Fibroblast of skin of abdomen (primary cell): Measurements from ENCODE around the gene PDE7B.
A peak's percentile ranks its signal among the peaks of the same experiment; 100 is the strongest.

Source experiments
- DNase-seq: peaks from one replicate; pipeline ENCODE4 v3.0.0-alpha.2; 2013

The PDE7B gene

DNA sequence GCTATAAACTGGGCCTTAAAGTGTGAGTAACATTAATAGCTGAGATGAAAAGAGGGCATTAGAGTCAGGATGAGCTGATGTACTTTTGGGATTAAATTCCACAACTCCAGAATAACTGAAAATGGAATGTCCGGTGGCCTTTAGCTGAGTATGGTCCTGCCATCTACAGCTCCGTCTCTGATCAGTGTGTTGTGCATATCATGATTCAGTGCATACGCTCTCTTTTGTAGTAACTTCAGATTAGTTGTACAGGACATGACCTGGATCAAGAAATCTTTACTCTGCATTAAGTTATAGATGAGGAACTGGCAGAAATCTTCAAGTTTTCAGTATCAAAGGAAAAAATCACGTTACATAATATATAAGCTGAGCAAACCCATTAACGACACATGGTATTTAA is 306.2 kb downstream of the PDE7B start:
- DNase-seq: no peak

GRCh38 chr6:136158387-136158821 is 306.9 kb downstream of the PDE7B start:
- DNase-seq: no peak

DNA sequence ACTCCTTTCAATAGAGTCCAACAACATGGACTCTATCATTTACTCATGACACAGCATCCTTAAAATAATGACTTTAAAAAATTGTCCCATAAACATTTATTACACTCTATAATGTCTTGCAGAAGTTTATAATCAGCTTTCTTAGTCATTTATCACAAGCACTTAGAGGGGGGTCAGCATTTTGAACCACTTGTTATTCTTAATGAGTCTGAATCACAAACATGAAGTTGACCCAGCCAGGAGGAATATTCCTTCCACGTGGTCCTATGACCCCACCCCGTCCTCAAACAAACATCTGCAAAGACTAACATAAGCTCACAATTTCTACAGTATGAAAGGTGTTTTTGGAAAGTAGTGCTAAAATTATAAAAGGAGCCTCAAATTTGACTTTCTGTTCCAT is 307.5 kb downstream of the PDE7B start:
- DNase-seq: no peak

GRCh38 chr6:136160250-136160649 is 308.7 kb downstream of the PDE7B start:
- no peak for DNase-seq

DNA sequence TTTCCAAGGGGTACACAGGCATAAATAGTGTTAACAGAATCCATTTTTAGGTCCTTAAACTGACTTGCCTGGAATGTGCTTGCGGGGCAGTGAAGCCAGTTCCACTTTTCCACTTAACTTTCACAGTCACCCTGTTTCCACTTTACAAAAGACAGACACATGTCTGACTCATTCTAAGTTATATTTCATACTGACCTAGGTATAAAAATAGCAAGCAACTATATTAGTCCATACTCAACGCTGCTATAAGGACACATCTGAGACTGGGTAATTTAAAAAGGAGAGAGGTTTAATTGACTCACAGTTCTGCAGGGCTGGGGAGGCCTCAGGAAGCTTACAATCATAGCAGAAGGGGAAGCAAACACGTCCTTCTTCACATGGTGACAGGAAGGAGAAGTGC is 310.4 kb downstream of the PDE7B start:
- no peak for DNase-seq

- no peak for DNase-seq
These were observed 311.8 kb downstream of the PDE7B start for GRCh38 chr6:136163260-136163659.

GRCh38 chr6:136166815-136167214 is 315.3 kb downstream of the PDE7B start:
- no peak for DNase-seq

- DNase-seq: no peak
These were observed 318.1 kb downstream of the PDE7B start for GRCh38 chr6:136169394-136170148.

DNA sequence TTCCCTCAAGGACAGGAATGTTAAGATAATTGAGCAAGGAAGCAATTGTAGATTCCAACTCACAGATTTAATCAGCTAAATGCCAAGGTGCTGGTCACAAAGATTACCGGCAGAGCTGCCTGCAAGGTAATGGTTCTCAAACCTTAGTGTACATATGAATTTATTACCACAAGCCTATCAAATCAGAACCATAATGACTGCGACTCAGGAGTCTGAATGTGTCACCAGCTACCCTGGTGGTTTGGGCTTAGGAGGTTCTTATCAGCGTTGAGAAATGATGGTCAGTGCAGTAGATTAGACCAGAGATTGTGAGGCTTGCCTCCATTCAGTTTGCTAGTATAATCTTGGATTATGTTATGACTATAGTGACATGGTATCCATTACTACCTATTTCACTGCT is 319.7 kb downstream of the PDE7B start:
- no peak for DNase-seq

- DNase-seq: peak; percentile 26
These were observed 322.3 kb downstream of the PDE7B start for GRCh38 chr6:136173519-136174507.

- no peak for DNase-seq
These were observed 323.0 kb downstream of the PDE7B start for GRCh38 chr6:136174510-136174909.

DNA sequence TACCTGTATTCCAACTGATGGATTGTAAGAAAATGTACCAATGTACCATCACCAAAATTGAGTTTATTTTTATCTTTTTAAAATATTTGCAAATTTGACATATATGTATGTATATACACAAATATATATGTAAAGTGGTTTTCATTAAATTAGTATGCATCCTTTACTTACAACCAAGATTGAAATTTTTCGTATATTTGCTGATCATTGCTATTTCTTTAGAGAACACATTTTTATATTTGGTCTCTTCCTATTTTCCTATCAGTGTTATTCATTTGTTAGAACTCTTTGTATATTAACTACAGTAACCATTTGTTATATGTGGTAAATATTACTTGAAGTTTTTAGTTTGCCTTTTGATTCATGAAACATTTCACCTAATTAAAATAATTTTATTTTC is 324.4 kb downstream of the PDE7B start:
- DNase-seq: no peak

GRCh38 chr6:136178749-136179148 is 327.2 kb downstream of the PDE7B start:
- no peak for DNase-seq

DNA sequence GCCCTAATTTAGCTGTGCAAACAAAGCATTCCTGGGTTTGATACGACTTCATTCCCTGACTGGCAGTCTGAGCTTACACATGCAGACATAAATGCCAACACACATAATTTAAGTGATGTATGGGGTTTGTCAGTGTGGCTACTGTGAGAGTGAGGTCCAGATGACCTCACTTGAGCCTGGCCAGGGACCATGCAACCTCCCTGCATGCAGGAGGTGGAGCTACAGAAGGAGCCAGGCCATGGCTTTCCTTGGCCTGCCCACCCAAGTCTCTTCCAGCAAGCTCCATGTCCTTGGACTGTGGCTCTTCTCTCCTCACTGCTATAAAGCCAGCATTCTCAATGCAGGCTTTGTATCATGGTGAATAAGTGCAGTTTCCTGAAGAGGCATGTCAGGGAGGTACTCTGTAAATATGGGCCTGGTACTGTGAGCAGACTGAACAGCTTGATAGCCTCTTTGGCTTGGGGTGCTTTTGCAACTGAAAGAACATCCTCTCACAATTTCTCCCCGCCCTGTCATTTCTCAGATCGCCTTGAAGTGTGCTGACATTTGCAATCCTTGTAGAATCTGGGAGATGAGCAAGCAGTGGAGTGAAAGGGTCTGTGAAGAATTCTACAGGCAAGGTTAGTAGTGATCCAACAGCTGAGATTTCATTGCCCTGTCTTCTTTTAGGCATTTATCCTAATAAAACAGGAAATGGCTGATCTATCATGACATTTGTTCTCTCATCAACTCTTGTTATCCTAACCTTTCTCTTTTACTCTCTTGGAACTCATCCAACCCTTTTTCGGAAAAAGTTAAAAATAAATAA is 329.4 kb downstream of the PDE7B start:
- DNase-seq: no peak

DNA sequence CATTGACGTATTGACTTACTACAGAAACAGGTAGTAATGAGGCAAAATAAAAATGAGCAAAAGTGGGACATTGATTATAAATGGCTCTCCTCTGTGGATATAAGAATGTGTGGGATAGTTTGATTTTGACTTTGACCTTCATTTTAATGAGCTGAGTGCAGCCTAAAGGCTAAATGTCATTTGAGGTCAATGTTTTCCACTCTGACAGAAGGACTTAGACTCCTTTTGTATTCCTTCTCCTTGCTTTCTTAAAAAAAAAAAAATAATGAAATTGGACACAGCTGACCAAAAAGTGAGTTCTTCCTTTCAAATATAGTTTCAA is 330.0 kb downstream of the PDE7B start:
- DNase-seq: no peak

DNA sequence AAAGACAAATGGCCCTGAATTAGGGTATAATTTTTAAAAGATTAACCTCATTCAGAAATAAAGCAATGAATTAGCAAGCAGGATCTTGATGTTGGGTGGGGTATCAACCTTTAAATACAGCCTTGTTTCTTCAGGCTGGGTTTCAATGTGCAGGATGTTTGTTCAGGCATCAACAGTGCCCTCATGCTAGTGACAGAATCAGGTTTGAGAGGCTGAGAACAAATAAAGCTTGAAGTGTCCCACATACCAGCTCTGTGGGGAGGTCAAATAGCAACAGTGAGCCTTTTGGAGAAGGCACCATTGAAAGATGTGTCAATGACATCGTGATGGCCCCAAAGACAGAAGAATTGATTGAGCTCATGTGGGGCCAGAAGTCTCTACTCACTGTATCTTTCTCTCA is 330.4 kb downstream of the PDE7B start:
- no peak for DNase-seq

DNA sequence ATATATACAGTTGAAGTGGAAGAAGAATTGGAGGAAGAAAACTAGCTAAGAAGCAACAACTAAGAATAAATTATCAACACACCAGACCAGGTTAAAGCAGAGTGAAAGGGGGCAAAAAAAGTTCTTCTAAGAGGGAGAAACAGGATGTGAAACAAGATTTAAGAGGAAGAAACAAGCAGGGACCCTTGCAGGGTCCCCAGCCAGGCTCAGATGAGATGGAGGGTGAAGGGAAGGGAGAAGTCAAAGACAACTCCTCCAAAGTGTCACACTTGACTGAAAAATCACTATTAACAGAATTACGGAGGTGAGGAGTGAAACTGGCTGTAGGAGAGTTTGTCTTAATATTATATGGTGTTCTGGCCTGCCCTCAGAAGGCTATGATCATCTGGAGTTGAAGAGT is 333.2 kb downstream of the PDE7B start:
- no peak for DNase-seq

DNA sequence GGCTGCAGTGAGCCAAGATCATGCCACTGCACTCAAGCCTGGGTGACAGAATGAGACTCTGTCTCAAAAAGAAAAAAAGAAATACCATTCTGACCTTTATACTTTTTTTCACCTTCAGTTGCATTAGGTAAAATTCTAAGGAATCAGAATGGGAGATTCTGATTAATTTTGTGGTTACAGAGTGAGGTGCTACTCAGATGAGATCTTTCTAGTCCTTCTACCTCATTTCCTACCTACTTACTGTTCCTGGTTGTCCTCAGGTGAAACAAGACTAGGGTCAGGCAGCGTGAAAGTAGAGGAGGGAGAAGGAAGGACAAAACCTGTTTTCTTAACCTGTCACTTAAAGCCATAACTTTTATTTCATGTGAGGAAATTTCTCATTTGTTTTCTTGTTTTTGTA is 334.9 kb downstream of the PDE7B start:
- DNase-seq: no peak

- DNase-seq: no peak
These were observed 337.0 kb downstream of the PDE7B start for GRCh38 chr6:136188486-136188885.

DNA sequence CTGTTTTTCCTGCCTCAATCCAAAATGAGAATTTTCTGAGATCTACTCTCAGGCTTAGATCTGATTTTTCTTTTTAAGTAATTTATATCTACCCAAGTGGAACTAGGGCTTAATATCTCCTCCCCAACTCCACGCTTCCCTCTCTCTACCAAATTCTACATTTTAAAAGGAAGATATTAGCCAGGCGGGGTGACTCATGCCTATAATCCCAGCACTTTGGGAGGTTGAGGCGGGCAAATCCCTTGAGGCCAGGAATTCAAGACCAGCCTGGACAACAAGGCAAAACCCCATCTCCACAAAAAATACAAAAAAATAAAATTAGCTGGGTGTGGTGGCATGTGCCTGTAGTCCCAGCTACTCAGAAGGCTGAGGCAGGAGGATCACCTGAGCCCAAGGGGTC is 337.6 kb downstream of the PDE7B start:
- DNase-seq: no peak

- DNase-seq: no peak
These were observed 340.3 kb downstream of the PDE7B start for GRCh38 chr6:136191606-136192312.

GRCh38 chr6:136192902-136193301 is 341.4 kb downstream of the PDE7B start:
- no peak for DNase-seq
